ENCODE data around the gene CREBZF.

- TF ChIP-seq KLF16 (tag by site-specific recombination; IDR thresholded peaks at IDR 0.05), result no peak
- TF ChIP-seq CTCF (tag by site-specific recombination; IDR thresholded peaks at IDR 0.05), result no peak
- TF ChIP-seq ATF2 (tag by site-specific recombination; IDR thresholded peaks at IDR 0.05; ENCODE audit: low read depth), result no peak
- no peak for TF ChIP-seq ZNF133 (tag by site-specific recombination; IDR thresholded peaks at IDR 0.05)
Measured at GRCh38 chr11:85627332-85627997, 37.5 kb downstream of the CREBZF start, which contains the start of gene DLG2.

Measured in HEK293 (cell line).